Heart left ventricle (tissue), 13 donors: Measurements from ENCODE around the gene FSD2.

ENCODE experiments used
- POLR2A ChIP-seq, 2 donors: fragments of 450-650 bp; IDR thresholded peaks; one replicate each; pipeline ENCODE4 v1.6.1; 2017; ENCODE audit warnings: antibody characterized with exemption in 2 of 2, mild to moderate bottlenecking in 2 of 2, moderate library complexity in 2 of 2
- TF ChIP-seq, protein P1 (sequence below), 12 donors: fragments of 200-600 bp; sonication (generic) in 4 of 12; IDR thresholded peaks; one replicate each; pipeline versions ENCODE4 v1.5.0 to v1.8.0; 2018 to 2022; ENCODE audit warnings: antibody characterized with exemption in 12 of 12, mild to moderate bottlenecking in 5 of 12
- donor health status: ischemic (EF 13 %, LVEDD 7.1; RV severe dilation, severe dysfunction).
- donor health status: DM: no; HTN: yes; CAD: no.
- donor health status: DM: no; HTN: no; CAD: no.
- donor health status: ischemic (EF 25% LVEDD 6.9; RV normal size, moderate dysfunction).
- donor health status: ischemic (EF 25% LVEDD 5.7; RV mildly dilated, moderate dysfunction).
- donor health status: ischemic (EF 35%, LVEDD 5.7; RV mildly dilated, moderate dysfunction).
- donor health status: nonischemic (EF 11% LVEDD 7.7; RV severe dilation, severe dysfunction).
- donor health status: DM: yes; HTN: yes; CAD: no.
- donor health status: PGD.
- donor health status: ischemic (EF 29% LVEDD 5.4; RV normal size, mild dysfunction).
- donor health status: nonischemic (EF 23%, LVEDD 6.1; RV moderate dilation, normal function).

DNA sequence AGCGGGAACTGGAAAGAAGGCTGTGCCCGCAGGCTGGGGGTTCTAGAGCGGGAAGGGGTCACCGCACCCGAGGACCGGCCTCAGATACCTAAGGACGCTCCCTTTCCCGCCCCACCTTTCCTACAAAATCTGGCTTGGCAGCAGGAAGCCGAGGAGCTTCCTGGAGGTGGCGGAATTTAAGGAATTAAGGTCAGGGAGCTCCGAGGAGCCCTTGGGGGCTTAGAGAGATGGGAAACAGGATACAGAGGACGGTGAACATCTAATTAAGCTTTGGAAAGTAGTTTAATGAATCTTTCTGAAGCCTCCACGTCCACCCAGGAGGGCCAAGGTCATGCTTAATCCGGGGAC lies 95.7 kb downstream of the FSD2 start:
- TF ChIP-seq, protein P1, sequence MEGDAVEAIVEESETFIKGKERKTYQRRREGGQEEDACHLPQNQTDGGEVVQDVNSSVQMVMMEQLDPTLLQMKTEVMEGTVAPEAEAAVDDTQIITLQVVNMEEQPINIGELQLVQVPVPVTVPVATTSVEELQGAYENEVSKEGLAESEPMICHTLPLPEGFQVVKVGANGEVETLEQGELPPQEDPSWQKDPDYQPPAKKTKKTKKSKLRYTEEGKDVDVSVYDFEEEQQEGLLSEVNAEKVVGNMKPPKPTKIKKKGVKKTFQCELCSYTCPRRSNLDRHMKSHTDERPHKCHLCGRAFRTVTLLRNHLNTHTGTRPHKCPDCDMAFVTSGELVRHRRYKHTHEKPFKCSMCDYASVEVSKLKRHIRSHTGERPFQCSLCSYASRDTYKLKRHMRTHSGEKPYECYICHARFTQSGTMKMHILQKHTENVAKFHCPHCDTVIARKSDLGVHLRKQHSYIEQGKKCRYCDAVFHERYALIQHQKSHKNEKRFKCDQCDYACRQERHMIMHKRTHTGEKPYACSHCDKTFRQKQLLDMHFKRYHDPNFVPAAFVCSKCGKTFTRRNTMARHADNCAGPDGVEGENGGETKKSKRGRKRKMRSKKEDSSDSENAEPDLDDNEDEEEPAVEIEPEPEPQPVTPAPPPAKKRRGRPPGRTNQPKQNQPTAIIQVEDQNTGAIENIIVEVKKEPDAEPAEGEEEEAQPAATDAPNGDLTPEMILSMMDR (IDR thresholded peaks at IDR 0.05), result no peak
- TF ChIP-seq POLR2A (IDR thresholded peaks at IDR 0.05), result no peak
